HUES6 (cell line): Measurements from ENCODE around the gene CMBL.
"Not testable (repeated sequence)": the region's sequence is repeated elsewhere in the genome, so short reads cannot be mapped to it uniquely, and the experiment has no call there.

Experiments used
- H3K27ac ChIP-seq: 2 replicates; pipeline ENCODE4 v1.7.0; 2013; ENCODE audit warnings: low read depth, mild to moderate bottlenecking, low read length, inconsistent platforms
- H3K27me3 ChIP-seq: 2 replicates; pipeline ENCODE4 v1.6.1; 2013; ENCODE audit warnings: low read length; ENCODE audit not compliant: control insufficient read depth, insufficient read depth
- H3K36me3 ChIP-seq: 2 replicates; pipeline ENCODE4 v1.6.1; 2013; ENCODE audit warnings: low read length; ENCODE audit not compliant: control insufficient read depth, insufficient read depth
- H3K4me1 ChIP-seq: 2 replicates; pipeline ENCODE4 v1.6.1; 2013; ENCODE audit warnings: low read length; ENCODE audit not compliant: control insufficient read depth, insufficient read depth
- H3K4me3 ChIP-seq: 2 replicates; pipeline ENCODE4 v1.5.1; 2013; ENCODE audit warnings: low read depth, low read length
- H3K9ac ChIP-seq: one replicate; pipeline ENCODE4 v1.6.1; 2013; ENCODE audit warnings: mild to moderate bottlenecking, low read length
- H3K9me3 ChIP-seq: 2 replicates; pipeline ENCODE4 v1.6.1; 2013; ENCODE audit warnings: low read depth, low read length; ENCODE audit not compliant: control insufficient read depth, insufficient read depth

CMBL gene

GRCh38 chr5:10344461-10345106, 36.9 kb upstream of the CMBL start:
- not testable (repeated sequence) for H3K36me3 ChIP-seq, H3K4me1 ChIP-seq, H3K27me3 ChIP-seq, H3K9ac ChIP-seq, H3K27ac ChIP-seq, H3K4me3 ChIP-seq, H3K9me3 ChIP-seq

- Histone ChIP-seq H3K9ac (no peak overlapping the region), H3K9me3 (no peaks in the 10 kb centered on the region), H3K4me3 (no peak overlapping the region), H3K27me3 (no peaks in the 10 kb centered on the region), H3K4me1 (peaks cover 13% of the 10 kb centered on the region; the same call in 1 of the 2 replicates), H3K27ac (no peak overlapping the region), H3K36me3 (no peaks in the 10 kb centered on the region)
Observed at GRCh38 chr5:10343486-10343885, 35.8 kb upstream of the CMBL start.

- Histone ChIP-seq H3K27me3 (peaks cover 12% of the 10 kb centered on the region), H3K4me1 (peaks cover 13% of the 10 kb centered on the region; the same call in 1 of the 2 replicates), H3K9ac (no peak overlapping the region), H3K9me3 (no peaks in the 10 kb centered on the region), H3K4me3 (no peak overlapping the region), H3K27ac (no peak overlapping the region), H3K36me3 (no peaks in the 10 kb centered on the region)
Observed at GRCh38 chr5:10339958-10340357, 32.3 kb upstream of the CMBL start.

- no peak overlapping the region for H3K27ac ChIP-seq
- H3K27me3 ChIP-seq, result peaks cover 19% of the 10 kb centered on the region
- H3K36me3 ChIP-seq, result no peaks in the 10 kb centered on the region
- no peak overlapping the region for H3K4me3 ChIP-seq
- H3K9me3 ChIP-seq, result no peaks in the 10 kb centered on the region
- H3K4me1 ChIP-seq, result peaks cover 13% of the 10 kb centered on the region; the same call in 1 of the 2 replicates
- no peak overlapping the region for H3K9ac ChIP-seq
Observed at GRCh38 chr5:10339058-10339811, 31.5 kb upstream of the CMBL start.

GRCh38 chr5:10338686-10339057, 31.0 kb upstream of the CMBL start:
- Histone ChIP-seq H3K9me3 (no peaks in the 10 kb centered on the region), H3K27me3 (peaks cover 25% of the 10 kb centered on the region), H3K9ac (no peak overlapping the region), H3K27ac (no peak overlapping the region), H3K4me3 (no peak overlapping the region), H3K36me3 (no peaks in the 10 kb centered on the region), H3K4me1 (peaks cover 13% of the 10 kb centered on the region; the same call in 1 of the 2 replicates)

- Histone ChIP-seq H3K4me1 (peaks cover 13% of the 10 kb centered on the region; the same call in 1 of the 2 replicates), H3K9ac (no peak overlapping the region), H3K27me3 (peaks cover 32% of the 10 kb centered on the region), H3K27ac (no peak overlapping the region), H3K4me3 (no peak overlapping the region), H3K36me3 (no peaks in the 10 kb centered on the region), H3K9me3 (no peaks in the 10 kb centered on the region)
Observed at GRCh38 chr5:10337986-10338385, 30.3 kb upstream of the CMBL start.

GRCh38 chr5:10337107-10337506, 29.4 kb upstream of the CMBL start:
- H3K4me1 ChIP-seq, result peaks cover 13% of the 10 kb centered on the region; the same call in 1 of the 2 replicates

GRCh38 chr5:10335711-10336470, 28.2 kb upstream of the CMBL start:
- H3K27ac ChIP-seq, result no peak overlapping the region
- H3K4me1 ChIP-seq, result peaks cover 13% of the 10 kb centered on the region; the same call in 1 of the 2 replicates
- peaks cover 53% of the 10 kb centered on the region for H3K27me3 ChIP-seq
- no peaks in the 10 kb centered on the region for H3K36me3 ChIP-seq
- H3K9me3 ChIP-seq, result no peaks in the 10 kb centered on the region
- no peak overlapping the region for H3K4me3 ChIP-seq
- H3K9ac ChIP-seq, result no peak overlapping the region

More at GRCh38 chr5:10337107-10337506, 29.4 kb upstream of the CMBL start:
- H3K9me3 ChIP-seq, result no peaks in the 10 kb centered on the region
- no peak overlapping the region for H3K4me3 ChIP-seq
- H3K9ac ChIP-seq, result no peak overlapping the region
- H3K27me3 ChIP-seq, result peaks cover 41% of the 10 kb centered on the region
- no peaks in the 10 kb centered on the region for H3K36me3 ChIP-seq
- no peak overlapping the region for H3K27ac ChIP-seq

GRCh38 chr5:10334831-10335230, 27.1 kb upstream of the CMBL start:
- Histone ChIP-seq H3K4me1 (peaks cover 11% of the 10 kb centered on the region; the same call in 1 of the 2 replicates), H3K9ac (no peak overlapping the region), H3K27me3 (peaks cover 63% of the 10 kb centered on the region), H3K36me3 (no peaks in the 10 kb centered on the region), H3K4me3 (no peak overlapping the region), H3K27ac (no peak overlapping the region), H3K9me3 (no peaks in the 10 kb centered on the region)

GRCh38 chr5:10333154-10334006, 25.7 kb upstream of the CMBL start:
- no peaks in the 10 kb centered on the region for H3K4me1 ChIP-seq
- no peak overlapping the region for H3K27ac ChIP-seq
- H3K4me3 ChIP-seq, result peak overlapping the region; percentile 73
- H3K9ac ChIP-seq, result peak overlapping the region; percentile 39
- H3K36me3 ChIP-seq, result no peaks in the 10 kb centered on the region
- H3K9me3 ChIP-seq, result no peaks in the 10 kb centered on the region
- peaks cover 70% of the 10 kb centered on the region for H3K27me3 ChIP-seq
